K562 (cell line): ENCODE measurements around the gene TAF1D. TPM values are rescaled to one million over a fixed set of nuclear protein-coding genes. Genes with fewer than 3 reads are reported as not detected.

Source experiments
- ATAC-seq: fragments of 200-7000 bp; cut with Tn5 transposase; 3 replicates; pipeline ENCODE4 v1.9.1; 2020; ENCODE audit warnings: moderate library complexity
- BruUV-seq: library from RNA; stranded (reverse); fragments of 400-500 nt; replicated peaks from 2 replicates; lab custom pipeline; 2021; lab: Mats Ljungman, UMichigan
- CTCF ChIA-PET: fragments of 300-600 bp; formaldehyde crosslinking; extraction: SDS; loops from one replicate; lab custom pipeline; 2021; ENCODE audit warnings: low intra/inter-chr PET ratio; lab: Yijun Ruan, JAX
- POLR2A ChIA-PET: fragments of 300-600, 350-650 bp; sonication (Branson Sonifier 250); formaldehyde crosslinking; extraction: SDS; loops from one replicate; lab custom pipeline; 2021; ENCODE audit warnings: antibody characterized with exemption, inconsistent platforms; lab: Yijun Ruan, JAX
- DNase-seq, 4 experiments: peaks; one replicate each; pipeline versions ENCODE4 v3.0.0 to v3.0.0-alpha.2; 2011 to 2018; ENCODE audit warnings: low spot score in 3 of 4, mixed read lengths in 3 of 4; ENCODE audit errors: extremely low read depth in 1 of 4
- FAIRE-seq: peaks from 2 replicates; lab custom pipeline; 2011; peaks lifted over from hg19 to GRCh38; lab: Jason Lieb, UNC
- H2AFZ ChIP-seq: 2 replicates; pipeline ENCODE4 v1.6.0; 2011; ENCODE audit warnings: low read depth, low read length, control low read depth, inconsistent platforms
- H3K27ac ChIP-seq: fragments of 200-600 bp; 3 replicates; pipeline ENCODE4 v1.8.0; 2011; ENCODE audit warnings: low read depth, mild to moderate bottlenecking, control low read depth, inconsistent platforms, low read length, moderate library complexity, mixed read lengths; ENCODE audit errors: extremely low read depth
- H3K27me3 ChIP-seq, 2 experiments: fragments of 300-600 bp in 1 of 2; 2 replicates in 1 of 2; 3 replicates in 1 of 2; pipeline versions ENCODE4 v1.6.0 to v1.8.0; 2011; ENCODE audit warnings: inconsistent platforms in 2 of 2, low read length in 2 of 2, mild to moderate bottlenecking in 1 of 2, mixed read lengths in 1 of 2, moderate library complexity in 1 of 2; ENCODE audit not compliant: control insufficient read depth in 2 of 2, insufficient read depth in 2 of 2
- H3K36me3 ChIP-seq: fragments of 300-600 bp; 3 replicates; pipeline ENCODE4 v1.8.0; 2011; ENCODE audit warnings: mild to moderate bottlenecking, low read length, inconsistent platforms; ENCODE audit not compliant: control insufficient read depth, insufficient read depth
- H3K4me1 ChIP-seq, 2 experiments: fragments of 200-600 bp in 1 of 2; replicated peaks in 1 of 2; 2 replicates in 1 of 2; 3 replicates in 1 of 2; pipeline versions ENCODE4 v1.5.1 to v1.8.0; 2011; ENCODE audit warnings: inconsistent platforms in 2 of 2, low read length in 2 of 2, mild to moderate bottlenecking in 1 of 2, mixed read lengths in 1 of 2, moderate library complexity in 1 of 2; ENCODE audit not compliant: control insufficient read depth in 2 of 2, insufficient read depth in 2 of 2
- H3K4me2 ChIP-seq: 2 replicates; pipeline ENCODE4 v1.6.1; 2011; ENCODE audit warnings: low read length, control low read depth, inconsistent platforms, mixed read lengths; ENCODE audit not compliant: insufficient read depth
- H3K4me3 ChIP-seq: fragments of 200-600 bp; sonication (generic), shearing (Covaris generic); 2 replicates; pipeline ENCODE4 v1.5.1; 2016; ENCODE audit warnings: control low read depth, inconsistent platforms
- H3K79me2 ChIP-seq: fragments of 200-600 bp; 3 replicates; pipeline ENCODE4 v1.8.0; 2011; ENCODE audit warnings: low read length, inconsistent platforms; ENCODE audit not compliant: control insufficient read depth, insufficient read depth
- H3K9ac ChIP-seq, 2 experiments: 2 replicates each; pipeline versions ENCODE4 v1.6.0 to v1.6.1; 2011; ENCODE audit warnings: low read depth in 2 of 2, low read length in 2 of 2, control low read depth in 1 of 2, inconsistent platforms in 1 of 2, mild to moderate bottlenecking in 1 of 2, mixed read lengths in 1 of 2; ENCODE audit not compliant: insufficient read depth in 1 of 2
- H3K9me1 ChIP-seq: one replicate; pipeline ENCODE4 v1.6.0; 2011; ENCODE audit warnings: inconsistent platforms, mild to moderate bottlenecking, low read length, moderate library complexity; ENCODE audit not compliant: control insufficient read depth, insufficient read depth
- H3K9me3 ChIP-seq: replicated peaks from 2 replicates; pipeline ENCODE4 v1.5.1; 2011; ENCODE audit warnings: low read depth, low read length, inconsistent platforms; ENCODE audit not compliant: control insufficient read depth, insufficient read depth
- H4K20me1 ChIP-seq: replicated peaks from 2 replicates; pipeline ENCODE4 v1.6.1; 2011; ENCODE audit warnings: low read length, inconsistent platforms, mixed read lengths; ENCODE audit not compliant: control insufficient read depth, insufficient read depth
- BRCA1 ChIP-seq, 2 experiments: fragments of 450-650 bp in 1 of 2; sonication (generic) in 1 of 2; formaldehyde crosslinking in 1 of 2; IDR thresholded peaks; 2 replicates each; pipeline versions ENCODE4 v1.5.0 to v1.6.1; 2017 to 2020; ENCODE audit warnings: mild to moderate bottlenecking in 1 of 2, missing genetic modification reagents in 1 of 2
- HMG20B ChIP-seq: fragments of 250-450 bp; sonication (Bioruptor Pico); IDR thresholded peaks from 2 replicates; pipeline ENCODE4 v1.5.0; 2021; ENCODE audit warnings: mild to moderate bottlenecking
- KAT8 ChIP-seq: fragments of 450-650 bp; IDR thresholded peaks from 2 replicates; pipeline ENCODE4 v1.6.1; 2016; ENCODE audit warnings: low read depth, mild to moderate bottlenecking
- MBD2 ChIP-seq: sonication (generic); IDR thresholded peaks from 2 replicates; pipeline ENCODE4 v1.6.1; 2016; ENCODE audit warnings: low read depth, borderline replicate concordance
- MEIS2 ChIP-seq: fragments of 450-650 bp; IDR thresholded peaks from 2 replicates; pipeline ENCODE4 v1.6.1; 2014; ENCODE audit warnings: mild to moderate bottlenecking; ENCODE audit not compliant: partially characterized antibody
- NFXL1 ChIP-seq: fragments of 450-650 bp; formaldehyde crosslinking; IDR thresholded peaks from 2 replicates; pipeline ENCODE4 v1.4.0; 2021; ENCODE audit warnings: mild to moderate bottlenecking
- ZKSCAN1 ChIP-seq: fragments of 150-350 bp; IDR thresholded peaks from 2 replicates; pipeline ENCODE4 v1.6.1; 2016; ENCODE audit warnings: low read depth, low read length
- ZNF518B ChIP-seq: fragments of 250-450 bp; sonication (Bioruptor Pico); IDR thresholded peaks from 2 replicates; pipeline ENCODE4 v1.5.0; 2021; ENCODE audit warnings: mild to moderate bottlenecking, moderate library complexity
- WGBS: fragments of 100-300 bp; shearing (Covaris generic); methylation state at CpG from one replicate; pipeline ENCODE4 v1.1.6; 2016; ENCODE audit warnings: low coverage, mixed read lengths; ENCODE audit not compliant: insufficient coverage; ENCODE audit errors: missing lambda C conversion rate; 5-methylcytosine and 5-hydroxymethylcytosine counted together
- in situ Hi-C: fragments of 300-500 bp; cut with MboI; formaldehyde crosslinking; loops from 4 replicates; pipeline ENCODE4 v1.15.0; 2018; ENCODE audit warnings: inconsistent platforms, mixed read lengths
- intact Hi-C: fragments of 100-400 bp; cut with micrococcal nuclease; formaldehyde crosslinking; loops from 2 replicates; pipeline ENCODE4 v1.14.2; 2022
- polyA plus RNA-seq, 8 experiments: library from polyadenylated mRNA; depleted of rRNA in 4 of 8; stranded (reverse) in 5 of 8; unstranded in 3 of 8; fragments of >200 nt; fragmentation: Nextera tagmentation in 2 of 8; fragmentation: Illumina TruSeq in 1 of 8; extraction: Ambion mirVana in 2 of 8; extraction: Trizol in 1 of 8; gene quantifications; 2 replicates each; pipeline versions ENCODE4 v1.2.1 to v1.2.3, GENCODE V29; 2011 to 2014; ENCODE audit warnings: inconsistent platforms in 1 of 8, missing spikeins in 1 of 8
- total RNA-seq, 7 experiments: library from RNA; depleted of rRNA in 6 of 7; stranded (reverse); fragments of >200 nt in 6 of 7; fragmentation: Illumina TruSeq in 2 of 7; extraction: Trizol in 2 of 7; gene quantifications; 2 replicates each; pipeline versions ENCODE4 v1.2.1 to v1.2.3, GENCODE V29; 2011 to 2021; ENCODE audit warnings: low replicate concordance in 1 of 7
- TF ChIP-seq, protein P1 (sequence below), 2 experiments: fragments of 450-650 bp in 1 of 2; sonication (generic) in 1 of 2; formaldehyde crosslinking in 1 of 2; IDR thresholded peaks; 2 replicates each; pipeline versions ENCODE4 v1.7.1 to v1.9.0; 2016 to 2022; ENCODE audit warnings: inconsistent platforms in 1 of 2, mild to moderate bottlenecking in 1 of 2, missing genetic modification reagents in 1 of 2

The TAF1D gene
- total and polyA plus RNA-seq, 9 of the 15 experiments (the other 6 are each of a cell fraction or from before 2014, with no cell fraction given), result 122 to 347 (median 250) TPM

DNA sequence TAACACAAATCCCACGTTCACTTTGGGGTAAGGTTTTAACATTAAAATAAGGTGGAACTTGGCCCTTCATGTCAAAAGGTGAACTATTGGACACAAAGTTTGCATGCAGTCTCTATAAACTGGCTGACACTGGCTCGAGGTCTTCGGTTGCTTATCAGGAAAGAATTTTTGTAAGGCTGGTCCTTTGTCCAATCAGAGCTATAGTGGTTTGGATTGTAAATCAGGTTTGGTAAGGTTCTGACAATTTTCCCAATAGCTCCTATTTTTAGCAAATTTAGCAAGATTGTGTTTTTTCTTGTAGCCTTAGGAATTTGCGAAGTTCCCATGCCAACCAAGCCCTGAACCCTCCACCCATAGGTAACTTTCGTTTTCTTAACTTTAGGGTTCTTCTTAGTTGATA, 25.2 kb upstream of the TAF1D start:
- H3K79me2 ChIP-seq, result no peaks in the 10 kb centered on the region
- H4K20me1 ChIP-seq, result no peaks in the 10 kb centered on the region
- DNase-seq (no peak), FAIRE-seq (no peak), ATAC-seq (no peak)
- WGBS, result 32% methylated on average over 5 of the region's 5 CpGs
- in situ Hi-C loops, result no loop called here
- H3K9me3 ChIP-seq, result no peaks in the 10 kb centered on the region
- TF ChIP-seq BRCA1 (IDR thresholded peaks at IDR 0.05), result no peak
- no peak for TF ChIP-seq BRCA1 (CRISPR knock-in tag; IDR thresholded peaks at IDR 0.05)
- TF ChIP-seq KAT8, result no peak
- TF ChIP-seq, protein P1, sequence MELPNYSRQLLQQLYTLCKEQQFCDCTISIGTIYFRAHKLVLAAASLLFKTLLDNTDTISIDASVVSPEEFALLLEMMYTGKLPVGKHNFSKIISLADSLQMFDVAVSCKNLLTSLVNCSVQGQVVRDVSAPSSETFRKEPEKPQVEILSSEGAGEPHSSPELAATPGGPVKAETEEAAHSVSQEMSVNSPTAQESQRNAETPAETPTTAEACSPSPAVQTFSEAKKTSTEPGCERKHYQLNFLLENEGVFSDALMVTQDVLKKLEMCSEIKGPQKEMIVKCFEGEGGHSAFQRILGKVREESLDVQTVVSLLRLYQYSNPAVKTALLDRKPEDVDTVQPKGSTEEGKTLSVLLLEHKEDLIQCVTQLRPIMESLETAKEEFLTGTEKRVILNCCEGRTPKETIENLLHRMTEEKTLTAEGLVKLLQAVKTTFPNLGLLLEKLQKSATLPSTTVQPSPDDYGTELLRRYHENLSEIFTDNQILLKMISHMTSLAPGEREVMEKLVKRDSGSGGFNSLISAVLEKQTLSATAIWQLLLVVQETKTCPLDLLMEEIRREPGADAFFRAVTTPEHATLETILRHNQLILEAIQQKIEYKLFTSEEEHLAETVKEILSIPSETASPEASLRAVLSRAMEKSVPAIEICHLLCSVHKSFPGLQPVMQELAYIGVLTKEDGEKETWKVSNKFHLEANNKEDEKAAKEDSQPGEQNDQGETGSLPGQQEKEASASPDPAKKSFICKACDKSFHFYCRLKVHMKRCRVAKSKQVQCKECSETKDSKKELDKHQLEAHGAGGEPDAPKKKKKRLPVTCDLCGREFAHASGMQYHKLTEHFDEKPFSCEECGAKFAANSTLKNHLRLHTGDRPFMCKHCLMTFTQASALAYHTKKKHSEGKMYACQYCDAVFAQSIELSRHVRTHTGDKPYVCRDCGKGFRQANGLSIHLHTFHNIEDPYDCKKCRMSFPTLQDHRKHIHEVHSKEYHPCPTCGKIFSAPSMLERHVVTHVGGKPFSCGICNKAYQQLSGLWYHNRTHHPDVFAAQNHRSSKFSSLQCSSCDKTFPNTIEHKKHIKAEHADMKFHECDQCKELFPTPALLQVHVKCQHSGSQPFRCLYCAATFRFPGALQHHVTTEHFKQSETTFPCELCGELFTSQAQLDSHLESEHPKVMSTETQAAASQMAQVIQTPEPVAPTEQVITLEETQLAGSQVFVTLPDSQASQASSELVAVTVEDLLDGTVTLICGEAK (IDR thresholded peaks at IDR 0.05), result no peak
- TF ChIP-seq, protein P1 (CRISPR knock-in tag; IDR thresholded peaks at IDR 0.05), result no peak
- TF ChIP-seq ZNF518B (CRISPR knock-in tag), result no peak
- TF ChIP-seq MEIS2, result no peak
- TF ChIP-seq ZKSCAN1, result no peak
- no peak for TF ChIP-seq MBD2
- no peak for TF ChIP-seq NFXL1 (CRISPR knock-in tag)
- TF ChIP-seq HMG20B (CRISPR knock-in tag), result no peak
- H3K9ac ChIP-seq, result no peak overlapping the region
- no peak overlapping the region for H2AFZ ChIP-seq
- no peaks in the 10 kb centered on the region for H3K9me1 ChIP-seq
- peaks cover 7% of the 10 kb centered on the region; the same call in 2 of the 3 replicates for H3K36me3 ChIP-seq
- BruUV-seq, result no TSS peak
- intact Hi-C loops, result no loop called here
- 0 out of 5 replicates have a peak, but pooled peaks cover 0 to 5% of the 10 kb centered on the region in 2 experiments for H3K4me1 ChIP-seq
- POLR2A ChIA-PET, result interaction anchor here (5.4 kb wide), 1 partner anchor 26 kb away, joined by 33 read pairs; the partner anchor contains the start of genes C11orf54 and TAF1D
- no peak overlapping the region for H3K27ac ChIP-seq
- H3K27me3 ChIP-seq, result no peaks in the 10 kb centered on the region
- no peak overlapping the region for H3K4me2 ChIP-seq
- H3K4me3 ChIP-seq, result no peak overlapping the region
- CTCF ChIA-PET, result no interaction called here
